NCI-H1436 (cell line): ENCODE measurements around the gene UBE2N.
"Not testable (repeated sequence)": the region's sequence is repeated elsewhere in the genome, so short reads cannot be mapped to it uniquely, and the experiment has no call there.

Experiments used
- DNase-seq: peaks from one replicate; lab custom pipeline; 2025; lab: John Stamatoyannopoulos, UW

UBE2N gene

DNA sequence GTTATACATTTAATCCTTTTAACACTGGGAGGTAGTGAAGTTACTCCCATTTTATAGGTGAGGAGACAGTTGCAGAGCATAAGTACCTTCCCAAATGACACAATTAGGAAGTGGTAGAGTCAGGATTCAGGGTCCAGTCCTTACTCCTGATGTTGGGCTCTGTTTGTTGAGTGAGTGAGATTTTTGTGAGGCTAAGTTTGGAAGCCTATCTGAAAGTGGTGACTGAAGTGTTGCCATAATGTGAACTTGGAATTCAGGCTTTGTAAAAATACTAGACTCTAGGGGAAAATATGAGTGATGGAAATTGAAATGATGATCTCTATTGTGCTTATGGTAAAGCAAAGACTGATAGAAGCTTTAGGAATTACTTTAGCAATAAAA is 61.8 kb downstream of the UBE2N start:
- no peak for DNase-seq

DNA sequence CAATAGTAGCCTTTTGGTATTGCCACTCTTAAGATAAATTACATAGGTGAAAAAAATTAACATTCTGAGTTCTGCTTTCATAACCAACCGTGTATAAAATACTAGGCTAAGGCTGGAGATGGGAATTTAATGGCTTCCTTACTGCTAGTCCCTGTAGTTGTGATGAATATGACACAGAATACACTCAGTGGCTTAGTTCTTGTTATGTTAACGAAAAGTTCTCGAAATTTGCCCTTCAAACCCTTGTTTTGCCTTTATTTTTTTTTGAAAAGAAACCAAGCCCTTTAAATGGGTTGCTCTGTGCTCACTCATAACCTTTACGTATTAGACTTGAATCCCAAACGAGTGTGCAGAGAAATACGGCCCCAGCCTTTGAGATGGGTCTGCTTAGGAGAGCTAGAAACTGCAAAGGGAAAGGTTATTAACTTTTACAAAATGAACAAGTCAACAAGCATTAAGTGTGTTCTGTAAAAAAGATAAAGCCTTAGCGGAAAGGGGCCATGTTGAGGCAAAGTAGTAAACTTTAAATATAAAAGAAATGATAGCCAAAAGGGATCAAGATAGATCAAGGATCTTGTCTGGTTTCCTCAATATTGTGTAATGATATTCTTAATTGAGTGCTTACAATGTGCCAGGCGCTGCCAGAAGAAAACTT is 62.3 kb downstream of the UBE2N start:
- DNase-seq, result no peak

DNA sequence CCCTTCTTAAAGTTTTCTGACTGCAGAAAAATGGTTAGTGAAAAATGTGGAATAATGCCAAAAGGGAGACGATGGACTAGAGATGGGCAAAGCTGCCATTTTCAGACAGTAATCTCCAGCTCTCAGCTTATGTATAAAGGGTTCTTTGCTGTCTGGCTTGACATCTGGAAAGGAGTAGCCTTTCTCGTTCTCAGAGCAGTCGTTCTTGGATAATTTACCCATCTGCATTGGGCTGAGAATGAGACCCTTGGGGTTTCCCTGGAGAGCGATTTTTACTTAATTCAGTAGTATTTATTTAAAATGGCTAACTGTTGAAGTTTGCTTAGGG is 62.8 kb downstream of the UBE2N start:
- DNase-seq, result no peak

GRCh38 chr12:93378196-93378997 is 63.4 kb downstream of the UBE2N start:
- not testable (repeated sequence) for DNase-seq

DNA sequence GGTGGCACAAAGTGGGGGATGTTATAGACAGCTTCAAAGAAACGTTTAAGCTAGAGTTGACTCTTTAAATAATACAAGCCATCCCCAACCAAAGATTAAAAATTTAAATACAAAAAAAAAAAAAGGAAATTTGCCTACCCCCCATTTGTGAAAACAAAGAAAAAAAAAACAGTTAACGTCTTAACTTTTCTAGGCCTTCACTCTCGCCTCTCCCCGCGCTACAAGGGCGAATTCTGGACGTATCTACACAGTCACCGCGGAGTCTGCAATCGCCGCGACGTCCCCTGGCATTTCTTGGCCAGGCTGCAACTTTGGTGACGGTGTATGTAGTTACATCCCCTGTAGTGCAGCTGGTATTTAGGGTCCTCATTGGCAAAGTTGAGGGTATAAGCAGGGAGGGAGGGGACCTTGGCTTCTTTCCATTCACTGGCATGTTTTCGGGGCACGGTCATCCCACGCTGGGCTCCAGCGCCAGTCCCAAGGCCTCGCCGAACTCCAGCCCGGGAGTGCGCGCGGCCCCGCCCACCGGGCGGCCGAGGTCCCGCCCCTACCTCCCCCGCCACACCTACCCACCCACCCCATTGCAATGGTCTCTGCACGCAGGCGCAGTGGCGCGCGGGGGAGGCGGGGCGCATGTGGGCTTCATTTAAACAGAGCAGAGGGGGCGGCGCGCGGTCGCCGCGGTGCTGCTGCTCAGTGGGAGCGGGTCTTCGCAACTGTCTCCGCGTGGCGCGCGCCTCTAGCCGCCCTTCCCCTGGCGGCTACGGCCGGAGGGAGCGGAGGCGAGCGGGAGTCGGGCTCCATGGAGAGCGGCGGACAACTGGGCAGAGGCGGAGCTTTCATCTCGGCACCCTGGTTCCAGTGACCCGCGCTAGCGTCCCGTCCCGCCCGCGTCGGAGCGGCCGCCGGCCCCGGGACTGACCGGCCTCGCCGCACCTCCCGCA is 64.2 kb downstream of the UBE2N start, which contains the start of gene NUDT4:
Gene NUDT4, plus strand, starts transcription at position 674 of the 944 bp plus-strand sequence. CDS start 398 bp downstream, outside the sequence.
- DNase-seq, result peak; percentile 90

DNA sequence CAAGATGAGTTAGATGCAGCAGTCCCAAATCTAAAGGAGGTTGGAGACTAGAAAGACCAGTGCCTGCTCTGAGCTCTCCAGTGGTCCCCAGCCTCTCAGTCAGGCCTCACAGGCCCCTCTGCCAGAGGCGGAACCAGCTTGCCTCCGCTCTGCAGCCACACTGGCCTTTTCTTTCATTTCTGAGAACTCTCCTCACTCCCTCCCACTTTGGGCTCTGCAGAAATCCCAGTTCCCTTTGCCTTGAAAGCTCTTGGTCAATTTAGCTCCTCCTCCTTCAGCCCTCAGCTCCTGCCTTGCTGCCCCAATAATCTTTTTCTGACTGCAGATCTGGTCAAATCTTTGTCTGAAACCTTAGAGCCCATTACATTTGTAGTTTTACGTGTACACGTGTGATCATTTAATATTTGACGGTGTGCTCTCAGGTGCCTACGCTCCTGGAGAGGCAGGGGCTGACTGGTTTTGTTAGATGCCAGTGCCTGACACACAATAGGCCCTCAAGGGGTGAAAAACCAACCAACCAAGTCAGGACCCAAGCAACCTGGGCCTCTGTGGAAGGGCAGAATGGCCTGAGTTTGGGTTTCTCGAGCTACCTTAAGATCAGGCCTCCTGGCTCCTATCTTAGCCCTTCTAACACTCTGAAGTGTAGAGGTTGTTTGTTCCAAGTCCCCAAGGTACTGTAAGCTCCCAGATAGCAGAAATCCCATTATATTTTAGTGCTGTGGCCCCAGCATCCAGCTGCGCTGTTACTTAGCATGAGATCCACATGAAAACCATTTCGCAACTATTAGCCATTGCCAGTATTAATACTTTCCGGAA is 65.1 kb downstream of the UBE2N start:
- DNase-seq, result no peak

DNA sequence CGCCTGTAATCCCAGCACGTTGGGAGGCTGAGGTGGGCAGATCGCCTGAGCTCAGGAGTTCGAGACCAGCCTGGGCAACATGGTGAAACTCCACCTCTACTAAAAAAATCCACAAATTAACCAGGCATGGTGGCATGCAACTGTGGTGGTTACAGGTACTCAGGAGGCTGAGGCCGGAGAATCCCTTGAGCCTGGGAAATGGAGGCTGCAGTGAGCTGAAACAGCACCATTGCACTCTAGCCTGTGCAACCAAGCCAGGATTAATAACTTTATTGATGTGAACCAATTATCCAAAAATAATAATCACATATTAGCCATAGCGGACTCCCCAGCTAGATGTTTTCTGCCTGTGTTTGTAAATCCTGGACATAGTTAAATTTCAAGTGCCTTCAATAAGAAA is 65.8 kb downstream of the UBE2N start:
- DNase-seq, result no peak

DNA sequence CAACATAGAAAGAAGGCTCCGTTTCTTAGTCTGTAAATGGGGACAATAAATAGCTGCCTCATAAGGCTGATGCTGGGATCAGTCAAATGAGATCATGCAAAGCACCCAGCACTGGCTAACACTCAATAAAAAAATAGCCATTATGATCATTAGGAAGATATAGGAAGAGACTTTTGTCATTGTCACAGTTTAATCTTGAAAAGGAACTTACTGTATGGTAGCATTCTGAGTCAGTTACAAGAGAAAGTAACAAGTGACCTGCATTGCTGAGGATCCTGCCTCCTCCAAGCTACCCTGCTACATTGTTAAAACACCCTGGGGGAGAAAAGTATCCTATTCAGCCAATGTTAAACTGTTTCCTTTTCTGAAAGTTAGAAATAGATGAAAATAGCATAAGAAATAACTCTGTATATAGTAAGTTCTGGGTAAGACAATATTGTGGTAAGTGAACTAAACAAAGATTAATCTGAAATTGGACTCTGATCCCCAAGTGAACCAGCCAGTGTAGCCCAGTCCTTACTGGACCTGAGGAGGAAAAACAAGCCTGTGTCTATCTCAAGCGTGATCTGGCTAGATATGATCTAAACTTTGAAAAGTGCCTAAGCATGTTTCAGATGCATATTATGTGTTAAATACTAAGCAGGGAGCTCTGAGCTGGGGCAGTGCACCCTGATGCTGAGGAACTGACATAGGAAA is 67.6 kb downstream of the UBE2N start:
- DNase-seq, result no peak

DNA sequence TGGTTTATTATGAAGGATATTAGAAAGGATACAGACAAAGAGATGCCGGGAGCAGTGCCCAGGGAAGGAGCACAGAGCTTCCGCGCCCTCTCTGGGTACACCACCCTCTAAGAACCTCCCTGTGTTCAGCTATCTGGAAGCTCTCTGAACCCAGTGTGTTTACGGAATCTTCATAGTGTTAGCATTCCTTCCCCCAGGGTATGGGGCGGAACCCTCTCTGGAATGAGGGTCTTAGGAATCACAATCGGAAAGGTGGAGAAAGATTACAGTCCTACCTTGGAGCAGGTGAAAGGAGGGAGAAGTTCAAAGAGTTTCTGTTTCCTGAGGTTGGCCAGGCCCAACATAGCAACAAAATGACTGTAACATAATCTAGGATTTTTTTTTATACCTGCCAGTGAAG is 70.8 kb downstream of the UBE2N start:
- DNase-seq, result no peak

GRCh38 chr12:93369505-93369904 is 72.2 kb downstream of the UBE2N start:
- DNase-seq, result no peak

DNA sequence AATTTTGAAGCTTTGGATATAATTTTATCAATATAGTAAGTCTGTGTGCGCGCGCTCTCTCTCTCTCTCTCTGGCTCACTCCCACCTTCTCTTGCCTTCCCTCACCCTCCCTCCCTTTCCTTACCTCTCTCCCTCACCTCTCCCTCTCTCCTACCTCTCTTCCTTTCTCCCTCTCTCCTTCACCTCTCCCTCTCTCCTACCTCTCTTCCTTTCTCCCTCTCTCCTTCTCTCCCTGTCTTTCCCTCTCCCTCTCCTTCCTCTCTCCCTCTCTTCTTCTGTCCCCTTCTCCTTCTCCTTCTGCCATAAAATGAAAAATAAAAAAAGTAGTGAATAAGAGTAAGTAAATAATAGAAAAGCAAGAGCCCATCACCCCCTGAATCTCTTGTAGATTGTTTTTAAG is 73.0 kb downstream of the UBE2N start:
- DNase-seq, result no peak

- no peak for DNase-seq
Measured at GRCh38 chr12:93366422-93366821, 75.3 kb downstream of the UBE2N start.

GRCh38 chr12:93365616-93366405 is 75.9 kb downstream of the UBE2N start:
- DNase-seq, result no peak

GRCh38 chr12:93363841-93364297 is 77.9 kb downstream of the UBE2N start:
- no peak for DNase-seq

GRCh38 chr12:93361151-93361919 is 80.4 kb downstream of the UBE2N start:
- no peak for DNase-seq

- no peak for DNase-seq
Measured at GRCh38 chr12:93360688-93361087, 81.1 kb downstream of the UBE2N start.

GRCh38 chr12:93358821-93359220 is 82.9 kb downstream of the UBE2N start:
- no peak for DNase-seq

GRCh38 chr12:93358058-93358457 is 83.7 kb downstream of the UBE2N start:
- no peak for DNase-seq

GRCh38 chr12:93356214-93356613 is 85.5 kb downstream of the UBE2N start:
- no peak for DNase-seq
